Ishikawa (cell line): Measurements from ENCODE around the gene PDCD6IP.

Source experiments
- EP300 ChIP-seq: IDR thresholded peaks from 2 replicates; pipeline ENCODE4 v1.6.1; 2012; ENCODE audit warnings: borderline replicate concordance
- MAX ChIP-seq: IDR thresholded peaks from 2 replicates; pipeline ENCODE4 v1.6.1; 2012
- REST ChIP-seq: IDR thresholded peaks from 2 replicates; pipeline ENCODE4 v1.6.1; 2012; ENCODE audit warnings: low read depth, mild to moderate bottlenecking
- TAF1 ChIP-seq: IDR thresholded peaks from 2 replicates; pipeline ENCODE4 v1.6.1; 2012; ENCODE audit warnings: low read depth, mild to moderate bottlenecking
- ZBTB7A ChIP-seq: IDR thresholded peaks from 2 replicates; pipeline ENCODE4 v1.6.1; 2012; ENCODE audit warnings: low read depth

GRCh38 chr3:33900440-33900808 is 102.0 kb downstream of the PDCD6IP start:
- TF ChIP-seq EP300 (no peak), ZBTB7A (no peak), REST (no peak), MAX (no peak), TAF1 (no peak)
